ENCODE data around the gene MARVELD1. TPM values are rescaled to one million over a fixed set of nuclear protein-coding genes. Genes with fewer than 3 reads are reported as not detected.

Gene MARVELD1
- total and polyA plus RNA-seq, 2 experiments from 2014 or later: 7.3 to 23.7 TPM

- H3K4me2 ChIP-seq: peak overlapping the region; percentile 92; the same call in 1 of the 2 replicates
- H3K27me3 ChIP-seq (ENCODE audit: insufficient read depth): no peaks in the 10 kb centered on the region
- no peak overlapping the region for H2AFZ ChIP-seq
- Mint-ChIP-seq H3K27me3 (ENCODE audit: insufficient read depth, low read depth, poor library complexity) (peaks cover 19% of the 10 kb centered on the region), H3K36me3 (ENCODE audit: low read depth) (peaks cover 12% of the 10 kb centered on the region), H3K27ac (no peak overlapping the region), H3K9me3 (no peaks in the 10 kb centered on the region; the same call in 2 of the 3 replicates), H3K4me1 (peaks cover 41% of the 10 kb centered on the region), H3K4me3 (peak overlapping the region; percentile 44)
- ATAC-seq (no peak), DNase-seq (ENCODE audit: low spot score) (no peak)
- peaks cover 30% of the 10 kb centered on the region for H3K4me1 ChIP-seq (ENCODE audit: insufficient read depth)
- H3K27ac ChIP-seq (ENCODE audit: low read depth): no peak overlapping the region
- no peaks in the 10 kb centered on the region for H4K20me1 ChIP-seq (replicated peaks; ENCODE audit: insufficient read depth)
- H3F3A ChIP-seq (replicated peaks; ENCODE audit: low read depth): peaks cover 17% of the 10 kb centered on the region
- no peak overlapping the region for H3K4me3 ChIP-seq
- H3K79me2 ChIP-seq (replicated peaks; ENCODE audit: insufficient read depth): peaks cover 9% of the 10 kb centered on the region
- peaks cover 5% of the 10 kb centered on the region; the same call in 1 of the 2 replicates for H3K36me3 ChIP-seq (ENCODE audit: insufficient read depth)
- H3K9me2 ChIP-seq (ENCODE audit: insufficient read depth): no peaks in the 10 kb centered on the region
- TF ChIP-seq ETS1 (IDR thresholded peaks at IDR 0.05): no peak
- TF ChIP-seq NANOG (IDR thresholded peaks at IDR 0.05; ENCODE audit: borderline replicate concordance): no peak
- no peak for TF ChIP-seq CTCF (conservative IDR thresholded peaks at IDR 0.05; ENCODE audit: low read depth in 2 of 2)
- TF ChIP-seq REST (IDR thresholded peaks at IDR 0.05; ENCODE audit: unreplicated experiment): no peak
- TF ChIP-seq ZNF331 (CRISPR knock-in tag; IDR thresholded peaks at IDR 0.05; ENCODE audit: low read depth): no peak
- TF ChIP-seq JUNB (IDR thresholded peaks at IDR 0.05; ENCODE audit: unreplicated experiment): no peak
- no peak for TF ChIP-seq POLR2AphosphoS5 (IDR thresholded peaks at IDR 0.05; ENCODE audit: low read depth)
- TF ChIP-seq EZH2 (IDR thresholded peaks at IDR 0.05; ENCODE audit: low read depth, unreplicated experiment): no peak
- TF ChIP-seq EZH2phosphoT487 (IDR thresholded peaks at IDR 0.05; ENCODE audit: unreplicated experiment): no peak
- no peak for TF ChIP-seq STAT1 (IDR thresholded peaks at IDR 0.05; ENCODE audit: unreplicated experiment)
- TF ChIP-seq CREB1 (CRISPR knock-in tag; IDR thresholded peaks at IDR 0.05; ENCODE audit: low read depth): no peak
- TF ChIP-seq ZNF462 (CRISPR knock-in tag; IDR thresholded peaks at IDR 0.05): no peak
- no peak for TF ChIP-seq ZNF114 (CRISPR knock-in tag; IDR thresholded peaks at IDR 0.05)
Measured at GRCh38 chr10:97711640-97712572, 1.6 kb upstream of the MARVELD1 start.
